GM23248 (cell line): ENCODE data around the gene SLC6A11. TPM values are rescaled to one million over a fixed set of nuclear protein-coding genes. Genes with fewer than 3 reads are reported as not detected.

ENCODE experiments used
- DNase-seq: peaks from one replicate; pipeline ENCODE4 v3.0.0-alpha.2; 2015
- H2AFZ ChIP-seq: fragments of 200-600 bp; sonication (generic); 2 replicates; pipeline ENCODE4 v1.6.1; 2016; ENCODE audit warnings: antibody characterized with exemption
- H3F3A ChIP-seq: fragments of 200-600 bp; sonication (generic); 2 replicates; pipeline ENCODE4 v1.6.1; 2016; ENCODE audit warnings: mild to moderate bottlenecking, antibody characterized with exemption, mixed run types; ENCODE audit not compliant: insufficient read depth
- H3K27ac ChIP-seq: fragments of 200-600 bp; sonication (generic); 2 replicates; pipeline ENCODE4 v1.5.1; 2016; ENCODE audit warnings: mild to moderate bottlenecking
- H3K27me3 ChIP-seq: fragments of 200-600 bp; sonication (generic); replicated peaks from 2 replicates; pipeline ENCODE4 v1.6.1; 2016; ENCODE audit warnings: mild to moderate bottlenecking; ENCODE audit not compliant: insufficient read depth
- H3K36me3 ChIP-seq: fragments of 200-600 bp; sonication (generic); 2 replicates; pipeline ENCODE4 v1.6.1; 2016; ENCODE audit warnings: low read depth, mild to moderate bottlenecking
- H3K4me1 ChIP-seq: fragments of 200-600 bp; sonication (generic); 2 replicates; pipeline ENCODE4 v1.6.1; 2016; ENCODE audit warnings: mild to moderate bottlenecking; ENCODE audit not compliant: insufficient read depth
- H3K4me2 ChIP-seq: fragments of 200-600 bp; sonication (generic); one replicate; pipeline ENCODE4 v1.6.1; 2016; ENCODE audit warnings: mild to moderate bottlenecking; ENCODE audit not compliant: unreplicated experiment
- H3K4me3 ChIP-seq: fragments of 200-600 bp; sonication (generic); 2 replicates; pipeline ENCODE4 v1.5.1; 2016; ENCODE audit warnings: mild to moderate bottlenecking
- H3K79me2 ChIP-seq: fragments of 200-600 bp; sonication (generic); 2 replicates; pipeline ENCODE4 v1.6.1; 2016; ENCODE audit warnings: mild to moderate bottlenecking; ENCODE audit not compliant: insufficient read depth
- H3K9ac ChIP-seq: fragments of 200-600 bp; sonication (generic); 2 replicates; pipeline ENCODE4 v1.6.1; 2016; ENCODE audit warnings: mild to moderate bottlenecking
- H3K9me2 ChIP-seq: fragments of 200-600 bp; sonication (generic); 2 replicates; pipeline ENCODE4 v1.6.1; 2016; ENCODE audit warnings: mixed run types, mild to moderate bottlenecking, moderate library complexity; ENCODE audit not compliant: insufficient read depth
- H3K9me3 ChIP-seq: fragments of 200-600 bp; sonication (generic); one replicate; pipeline ENCODE4 v1.6.1; 2017; ENCODE audit warnings: low read depth
- H4K20me1 ChIP-seq: fragments of 200-600 bp; sonication (generic); 2 replicates; pipeline ENCODE4 v1.6.0; 2016; ENCODE audit not compliant: insufficient read depth
- EZH2 ChIP-seq: fragments of 200-600 bp; sonication (generic); IDR thresholded peaks from 2 replicates; pipeline ENCODE4 v1.6.1; 2018; ENCODE audit warnings: antibody characterized with exemption, mild to moderate bottlenecking; ENCODE audit not compliant: insufficient read depth, poor library complexity, severe bottlenecking
- EZH2phosphoT487 ChIP-seq: fragments of 200-600 bp; sonication (generic); IDR thresholded peaks from 2 replicates; pipeline ENCODE4 v1.6.1; 2018; ENCODE audit warnings: antibody characterized with exemption, moderate library complexity, mild to moderate bottlenecking, low read depth; ENCODE audit not compliant: insufficient read depth
- WGBS, 2 experiments: methylation state at CpG; one replicate each; pipeline ENCODE4 v1.1.6; 2015 to 2017; ENCODE audit warnings: low lambda C conversion rate in 2 of 2, low coverage in 1 of 2; ENCODE audit errors: missing lambda C conversion rate in 2 of 2; 5-methylcytosine and 5-hydroxymethylcytosine counted together
- in situ Hi-C: fragments of 300-500 bp; cut with MboI; formaldehyde crosslinking; loops from 2 replicates; pipeline ENCODE4 v1.15.0; 2020
- polyA plus RNA-seq: library from polyadenylated mRNA; unstranded; fragments of >200 nt; fragmentation: Nextera tagmentation; extraction: Ambion mirVana; gene quantifications from 2 replicates; pipeline ENCODE4 v1.2.1, GENCODE V29; 2016
- total RNA-seq: library from RNA; depleted of rRNA; stranded (reverse); fragments of >200 nt; shearing (Covaris generic); gene quantifications from 2 replicates; pipeline ENCODE4 v1.2.3, GENCODE V29; 2014

Gene SLC6A11
- total and polyA plus RNA-seq, 2 experiments from 2014 or later: not detected

GRCh38 chr3:10892622-10893021, 76.6 kb downstream of the SLC6A11 start:
- no peaks in the 10 kb centered on the region for H3K79me2 ChIP-seq
- H2AFZ ChIP-seq: no peak overlapping the region

GRCh38 chr3:10901296-10901945, 85.4 kb downstream of the SLC6A11 start:
- Histone ChIP-seq H3F3A (no peaks in the 10 kb centered on the region), H4K20me1 (no peaks in the 10 kb centered on the region), H3K27me3 (no peaks in the 10 kb centered on the region; the same call in none of the 2 replicates), H3K79me2 (no peaks in the 10 kb centered on the region), H3K4me3 (no peak overlapping the region), H3K4me2 (no peak overlapping the region), H3K36me3 (no peaks in the 10 kb centered on the region), H3K9ac (no peak overlapping the region), H3K9me2 (no peaks in the 10 kb centered on the region), H3K4me1 (no peaks in the 10 kb centered on the region), H3K27ac (no peak overlapping the region), H3K9me3 (no peaks in the 10 kb centered on the region), H2AFZ (no peak overlapping the region)
- TF ChIP-seq EZH2phosphoT487 (no peak), EZH2 (no peak)
- DNase-seq: no peak
- WGBS, 2 experiments: 32% methylated on average over 13 of the region's 13 CpGs
- in situ Hi-C loops: no loop called here

More at GRCh38 chr3:10892622-10893021, 76.6 kb downstream of the SLC6A11 start:
- DNase-seq: no peak
- H3K36me3 ChIP-seq: no peaks in the 10 kb centered on the region
- WGBS, 2 experiments: 35 to 40% methylated on average over 5 of the region's 5 CpGs
- no peaks in the 10 kb centered on the region for H4K20me1 ChIP-seq
- no peaks in the 10 kb centered on the region for H3K9me2 ChIP-seq
- no peak overlapping the region for H3K27ac ChIP-seq
- TF ChIP-seq EZH2phosphoT487: no peak
- TF ChIP-seq EZH2: no peak
- H3K4me2 ChIP-seq: no peak overlapping the region
- H3F3A ChIP-seq: no peaks in the 10 kb centered on the region
- H3K9ac ChIP-seq: no peak overlapping the region
- in situ Hi-C loops: no loop called here
- H3K4me3 ChIP-seq: no peak overlapping the region
- no peaks in the 10 kb centered on the region for H3K27me3 ChIP-seq
- H3K9me3 ChIP-seq: no peaks in the 10 kb centered on the region
- H3K4me1 ChIP-seq: no peaks in the 10 kb centered on the region

GRCh38 chr3:10907262-10907661, 91.2 kb downstream of the SLC6A11 start:
- H3K9ac ChIP-seq: no peak overlapping the region
- no peak for DNase-seq
- H3K79me2 ChIP-seq: no peaks in the 10 kb centered on the region
- no peaks in the 10 kb centered on the region for H3K9me2 ChIP-seq
- no peaks in the 10 kb centered on the region for H3K9me3 ChIP-seq
- no peaks in the 10 kb centered on the region; the same call in none of the 2 replicates for H3K27me3 ChIP-seq
- no peaks in the 10 kb centered on the region for H3F3A ChIP-seq
- no peak overlapping the region for H2AFZ ChIP-seq
- no peak overlapping the region for H3K4me3 ChIP-seq
- in situ Hi-C loops: no loop called here
- no peak overlapping the region for H3K27ac ChIP-seq
- H3K4me2 ChIP-seq: no peak overlapping the region
- no peaks in the 10 kb centered on the region for H3K4me1 ChIP-seq
- H3K36me3 ChIP-seq: no peaks in the 10 kb centered on the region
- WGBS, 2 experiments: 15 to 40% methylated on average over 1 of the region's 1 CpG
- TF ChIP-seq EZH2phosphoT487 (no peak), EZH2 (no peak)
- no peaks in the 10 kb centered on the region for H4K20me1 ChIP-seq

GRCh38 chr3:10910367-10910766, 94.3 kb downstream of the SLC6A11 start:
- H4K20me1 ChIP-seq: no peaks in the 10 kb centered on the region
- no peaks in the 10 kb centered on the region for H3K9me3 ChIP-seq
- TF ChIP-seq EZH2 (no peak), EZH2phosphoT487 (no peak)
- in situ Hi-C loops: no loop called here
- H3K4me1 ChIP-seq: no peaks in the 10 kb centered on the region
- H3K27ac ChIP-seq: no peak overlapping the region
- no peak overlapping the region for H3K4me3 ChIP-seq
- no peaks in the 10 kb centered on the region for H3K79me2 ChIP-seq
- H2AFZ ChIP-seq: no peak overlapping the region
- no peaks in the 10 kb centered on the region for H3K9me2 ChIP-seq
- H3K4me2 ChIP-seq: no peak overlapping the region
- no peak overlapping the region for H3K9ac ChIP-seq
- no peaks in the 10 kb centered on the region; the same call in 1 of the 2 replicates for H3K27me3 ChIP-seq
- no peaks in the 10 kb centered on the region for H3F3A ChIP-seq
- DNase-seq: no peak
- no peaks in the 10 kb centered on the region for H3K36me3 ChIP-seq
- 18 to 24% methylated on average over 3 of the region's 3 CpGs for WGBS, 2 experiments
